Hepatocyte (in vitro differentiated cells): ENCODE data around the gene UNC13A. TPM values are rescaled to one million over a fixed set of nuclear protein-coding genes. Genes with fewer than 3 reads are reported as not detected.

Experiments
- DNase-seq: peaks from one replicate; pipeline ENCODE4 v3.0.0-alpha.2; 2016; ENCODE audit warnings: low spot score
- H2AFZ ChIP-seq: fragments of 200-600 bp; sonication (generic); 2 replicates; pipeline ENCODE4 v1.6.0; 2016; ENCODE audit warnings: antibody characterized with exemption, mild to moderate bottlenecking
- H3K27ac ChIP-seq: fragments of 200-600 bp; sonication (generic); 2 replicates; pipeline ENCODE4 v1.5.1; 2016; ENCODE audit warnings: mild to moderate bottlenecking
- H3K27me3 ChIP-seq: fragments of 200-600 bp; sonication (generic); 2 replicates; pipeline ENCODE4 v1.6.1; 2016
- H3K36me3 ChIP-seq: fragments of 200-600 bp; sonication (generic); replicated peaks from 2 replicates; pipeline ENCODE4 v1.5.1; 2016; ENCODE audit warnings: low read depth; ENCODE audit not compliant: insufficient read depth
- H3K4me1 ChIP-seq: fragments of 200-600 bp; sonication (generic); 2 replicates; pipeline ENCODE4 v1.5.1; 2016; ENCODE audit warnings: mild to moderate bottlenecking, moderate library complexity; ENCODE audit not compliant: insufficient read depth
- H3K4me2 ChIP-seq: fragments of 200-600 bp; sonication (generic); 2 replicates; pipeline ENCODE4 v1.6.0; 2016
- H3K4me3 ChIP-seq: fragments of 200-600 bp; sonication (generic); 2 replicates; pipeline ENCODE4 v1.5.1; 2016; ENCODE audit warnings: mild to moderate bottlenecking
- H3K79me2 ChIP-seq: fragments of 200-600 bp; sonication (generic); 2 replicates; pipeline ENCODE4 v1.6.0; 2017; ENCODE audit warnings: mild to moderate bottlenecking
- H3K9me2 ChIP-seq: fragments of 200-600 bp; sonication (generic); replicated peaks from 2 replicates; pipeline ENCODE4 v1.6.0; 2017; ENCODE audit warnings: mild to moderate bottlenecking; ENCODE audit not compliant: insufficient read depth
- H3K9me3 ChIP-seq: fragments of 200-600 bp; sonication (generic); 2 replicates; pipeline ENCODE4 v1.5.1; 2016; ENCODE audit warnings: low read depth, mild to moderate bottlenecking
- H4K20me1 ChIP-seq: fragments of 200-600 bp; sonication (generic); 2 replicates; pipeline ENCODE4 v1.6.0; 2016; ENCODE audit warnings: mild to moderate bottlenecking; ENCODE audit not compliant: insufficient read depth, poor library complexity, severe bottlenecking
- EZH2 ChIP-seq: fragments of 200-600 bp; sonication (generic); IDR thresholded peaks from 2 replicates; pipeline ENCODE4 v1.6.1; 2016; ENCODE audit warnings: antibody characterized with exemption, mild to moderate bottlenecking, borderline replicate concordance
- EZH2phosphoT487 ChIP-seq: fragments of 200-600 bp; sonication (generic); IDR thresholded peaks from one replicate; pipeline ENCODE4 v1.6.1; 2018; ENCODE audit warnings: antibody characterized with exemption, mild to moderate bottlenecking, low read depth, moderate library complexity; ENCODE audit not compliant: unreplicated experiment, severe bottlenecking
- WGBS: methylation state at CpG from one replicate; pipeline ENCODE4 v1.1.6; 2016; ENCODE audit warnings: low lambda C conversion rate; ENCODE audit errors: missing lambda C conversion rate; 5-methylcytosine and 5-hydroxymethylcytosine counted together
- polyA plus RNA-seq: library from polyadenylated mRNA; unstranded; fragments of >200 nt; fragmentation: Nextera tagmentation; extraction: Ambion mirVana; gene quantifications from 2 replicates; pipeline ENCODE4 v1.2.1, GENCODE V29; 2016
- total RNA-seq: library from RNA; depleted of rRNA; stranded (reverse); fragments of >200 nt; gene quantifications from 2 replicates; pipeline ENCODE4 v1.2.3, GENCODE V29; 2014
- TF ChIP-seq, protein P1 (sequence below): fragments of 200-600 bp; sonication (generic); IDR thresholded peaks from 2 replicates; pipeline ENCODE4 v1.5.1; 2016; ENCODE audit warnings: antibody characterized with exemption, mild to moderate bottlenecking; ENCODE audit not compliant: poor library complexity

The UNC13A gene
- total and polyA plus RNA-seq, 2 experiments from 2014 or later = 0.10 TPM; not detected in 1

GRCh38 chr19:17567940-17568339 lies 120.2 kb downstream of the UNC13A start:
- TF ChIP-seq, protein P1, sequence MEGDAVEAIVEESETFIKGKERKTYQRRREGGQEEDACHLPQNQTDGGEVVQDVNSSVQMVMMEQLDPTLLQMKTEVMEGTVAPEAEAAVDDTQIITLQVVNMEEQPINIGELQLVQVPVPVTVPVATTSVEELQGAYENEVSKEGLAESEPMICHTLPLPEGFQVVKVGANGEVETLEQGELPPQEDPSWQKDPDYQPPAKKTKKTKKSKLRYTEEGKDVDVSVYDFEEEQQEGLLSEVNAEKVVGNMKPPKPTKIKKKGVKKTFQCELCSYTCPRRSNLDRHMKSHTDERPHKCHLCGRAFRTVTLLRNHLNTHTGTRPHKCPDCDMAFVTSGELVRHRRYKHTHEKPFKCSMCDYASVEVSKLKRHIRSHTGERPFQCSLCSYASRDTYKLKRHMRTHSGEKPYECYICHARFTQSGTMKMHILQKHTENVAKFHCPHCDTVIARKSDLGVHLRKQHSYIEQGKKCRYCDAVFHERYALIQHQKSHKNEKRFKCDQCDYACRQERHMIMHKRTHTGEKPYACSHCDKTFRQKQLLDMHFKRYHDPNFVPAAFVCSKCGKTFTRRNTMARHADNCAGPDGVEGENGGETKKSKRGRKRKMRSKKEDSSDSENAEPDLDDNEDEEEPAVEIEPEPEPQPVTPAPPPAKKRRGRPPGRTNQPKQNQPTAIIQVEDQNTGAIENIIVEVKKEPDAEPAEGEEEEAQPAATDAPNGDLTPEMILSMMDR = no peak
- TF ChIP-seq EZH2 (no peak), EZH2phosphoT487 (no peak)
- Histone ChIP-seq H3K79me2 (no peaks in the 10 kb centered on the region), H4K20me1 (no peaks in the 10 kb centered on the region), H2AFZ (no peak overlapping the region), H3K36me3 (no peaks in the 10 kb centered on the region), H3K4me3 (no peak overlapping the region), H3K9me2 (no peaks in the 10 kb centered on the region), H3K27me3 (no peaks in the 10 kb centered on the region), H3K27ac (no peak overlapping the region), H3K4me1 (no peaks in the 10 kb centered on the region), H3K9me3 (no peaks in the 10 kb centered on the region), H3K4me2 (no peak overlapping the region)
- 100% methylated on average over 1 of the region's 1 CpG for WGBS
- DNase-seq = no peak

DNA sequence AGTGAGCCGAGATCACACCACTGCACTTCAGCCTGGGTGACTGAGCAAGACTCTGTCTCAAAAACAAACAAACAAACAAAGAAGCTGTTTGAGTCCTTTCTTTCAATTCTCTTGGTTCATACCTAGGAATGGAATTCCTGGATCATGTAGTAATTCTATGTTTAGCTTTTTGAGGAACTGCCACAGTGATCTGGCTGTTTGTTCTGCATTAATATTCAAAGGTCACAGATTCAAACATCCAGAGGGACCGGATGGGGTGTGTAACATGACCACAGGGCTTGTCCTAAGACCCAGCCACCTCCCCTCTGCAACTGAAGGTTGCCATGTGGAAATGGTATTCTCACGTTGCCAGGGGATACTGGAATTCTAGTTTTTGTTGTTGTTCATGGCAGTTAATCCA lies 122.5 kb downstream of the UNC13A start:
- H3K27ac ChIP-seq = no peak overlapping the region
- H3K9me3 ChIP-seq = no peaks in the 10 kb centered on the region

DNA sequence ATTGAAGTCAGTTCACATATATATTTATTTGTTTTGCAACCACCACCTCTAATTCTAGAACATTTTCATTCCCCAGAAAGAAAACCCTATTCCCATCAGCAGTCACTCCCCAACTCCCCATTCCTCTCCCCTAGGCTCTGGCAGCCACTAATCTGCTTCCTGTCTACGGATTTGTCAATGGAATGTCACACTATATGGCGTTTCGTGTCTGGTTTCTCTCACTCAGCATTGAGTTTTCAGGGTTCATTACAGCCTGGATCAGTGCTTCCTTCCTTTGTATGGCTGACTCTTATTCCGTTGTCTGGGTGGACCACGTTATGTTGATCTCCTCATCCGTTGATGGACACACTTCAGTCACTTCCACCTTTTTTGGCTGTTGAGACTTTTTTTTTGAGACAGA lies 123.4 kb downstream of the UNC13A start:
- no peak for TF ChIP-seq EZH2
- TF ChIP-seq, protein P1 = no peak
- TF ChIP-seq EZH2phosphoT487 = no peak
- Histone ChIP-seq H3K4me2 (no peak overlapping the region), H3K27ac (no peak overlapping the region), H2AFZ (no peak overlapping the region), H3K4me1 (no peaks in the 10 kb centered on the region), H3K79me2 (no peaks in the 10 kb centered on the region), H3K9me2 (no peaks in the 10 kb centered on the region), H3K36me3 (no peaks in the 10 kb centered on the region), H3K4me3 (no peak overlapping the region), H3K27me3 (no peaks in the 10 kb centered on the region), H3K9me3 (no peaks in the 10 kb centered on the region), H4K20me1 (no peaks in the 10 kb centered on the region)
- WGBS = 50% methylated on average over 6 of the region's 6 CpGs
- DNase-seq = no peak

More for the DNA sequence above, 122.5 kb downstream of the UNC13A start:
- no peaks in the 10 kb centered on the region for H3K79me2 ChIP-seq
- H3K9me2 ChIP-seq = no peaks in the 10 kb centered on the region
- WGBS = 79% methylated on average over 3 of the region's 3 CpGs
- H2AFZ ChIP-seq = no peak overlapping the region
- H3K4me2 ChIP-seq = no peak overlapping the region
- TF ChIP-seq, protein P1 = no peak
- TF ChIP-seq EZH2phosphoT487 = no peak
- no peak for TF ChIP-seq EZH2
- no peaks in the 10 kb centered on the region for H3K4me1 ChIP-seq
- DNase-seq = no peak
- H3K27me3 ChIP-seq = no peaks in the 10 kb centered on the region
- no peak overlapping the region for H3K4me3 ChIP-seq
- no peaks in the 10 kb centered on the region for H4K20me1 ChIP-seq
- no peaks in the 10 kb centered on the region for H3K36me3 ChIP-seq

GRCh38 chr19:17562561-17562960 lies 125.6 kb downstream of the UNC13A start:
- H4K20me1 ChIP-seq = no peaks in the 10 kb centered on the region
- H3K27ac ChIP-seq = no peak overlapping the region
- H3K4me2 ChIP-seq = no peak overlapping the region
- 92% methylated on average over 11 of the region's 11 CpGs for WGBS
- H3K27me3 ChIP-seq = no peaks in the 10 kb centered on the region
- no peaks in the 10 kb centered on the region for H3K4me1 ChIP-seq
- no peak overlapping the region for H2AFZ ChIP-seq
- TF ChIP-seq EZH2 (no peak), EZH2phosphoT487 (no peak)
- TF ChIP-seq, protein P1 = no peak
- no peak overlapping the region for H3K4me3 ChIP-seq
- DNase-seq = no peak
- peaks cover 2% of the 10 kb centered on the region for H3K79me2 ChIP-seq
- H3K9me2 ChIP-seq = no peaks in the 10 kb centered on the region
- H3K36me3 ChIP-seq = no peaks in the 10 kb centered on the region
- no peaks in the 10 kb centered on the region for H3K9me3 ChIP-seq
